ENCODE data around the gene JMJD7. TPM values are rescaled to one million over a fixed set of nuclear protein-coding genes. Genes with fewer than 3 reads are reported as not detected.

Gene JMJD7
- total RNA-seq, 1 experiment from 2014 or later, result 10.9 TPM

- H3K27me3 Mint-ChIP-seq (ENCODE audit: insufficient read depth, unreplicated experiment), result no peaks in the 10 kb centered on the region
- CTCF ChIA-PET, result interaction anchor here (1.1 kb wide), 1 partner anchor 24 kb away, joined by 3 read pairs; no protein-coding TSS in a partner anchor
- no peaks in the 10 kb centered on the region for H3K36me3 ChIP-seq (ENCODE audit: control insufficient read depth, insufficient read depth, low read length)
- intact Hi-C loops (cut with micrococcal nuclease; ENCODE audit: unreplicated experiment), result no loop called here
- no peak overlapping the region for H3K4me3 Mint-ChIP-seq (ENCODE audit: unreplicated experiment)
- H3K9me3 Mint-ChIP-seq (ENCODE audit: unreplicated experiment), result no peaks in the 10 kb centered on the region
- no peak for DNase-seq
- no peaks in the 10 kb centered on the region for H3K9me3 ChIP-seq
- no peaks in the 10 kb centered on the region for H3K4me1 ChIP-seq
- H3K4me3 ChIP-seq (ENCODE audit: low read depth, low read length), result no peak overlapping the region
- no peaks in the 10 kb centered on the region for H3K27me3 ChIP-seq (replicated peaks; ENCODE audit: control insufficient read depth, insufficient read depth, low read length)
- no peak overlapping the region for H3K27ac Mint-ChIP-seq (ENCODE audit: unreplicated experiment)
- H3K36me3 Mint-ChIP-seq (ENCODE audit: insufficient read depth, unreplicated experiment), result no peaks in the 10 kb centered on the region
- no TSS peak for BruUV-seq (replicated peaks)
- TF ChIP-seq CTCF (IDR thresholded peaks at IDR 0.05; ENCODE audit: insufficient read depth in 1 of 2, low read depth in 1 of 2, low read length in 1 of 2, severe bottlenecking in 1 of 2, unreplicated experiment in 1 of 2), result no peak
- POLR2A ChIA-PET, result no interaction called here
- no peaks in the 10 kb centered on the region for H3K4me1 Mint-ChIP-seq (ENCODE audit: low read depth, unreplicated experiment)
Measured at GRCh38 chr15:41881086-41881485, 53.2 kb downstream of the JMJD7 start.

- no peaks in the 10 kb centered on the region for H3K4me1 Mint-ChIP-seq (ENCODE audit: low read depth, unreplicated experiment)
- ChIA-PET POLR2A (no interaction called here), CTCF (interaction anchor here (1.1 kb wide), 1 partner anchor 23 kb away, joined by 3 read pairs; no protein-coding TSS in a partner anchor)
- H3K27ac Mint-ChIP-seq (ENCODE audit: unreplicated experiment), result no peak overlapping the region
- H3K36me3 ChIP-seq (ENCODE audit: control insufficient read depth, insufficient read depth, low read length), result no peaks in the 10 kb centered on the region
- no peak overlapping the region for H3K4me3 Mint-ChIP-seq (ENCODE audit: unreplicated experiment)
- no peaks in the 10 kb centered on the region for H3K9me3 ChIP-seq
- TF ChIP-seq CTCF (IDR thresholded peaks at IDR 0.05; ENCODE audit: insufficient read depth in 1 of 2, low read depth in 1 of 2, low read length in 1 of 2, severe bottlenecking in 1 of 2, unreplicated experiment in 1 of 2), result no peak
- BruUV-seq (replicated peaks), result no TSS peak
- H3K4me1 ChIP-seq, result no peaks in the 10 kb centered on the region
- H3K27me3 ChIP-seq (replicated peaks; ENCODE audit: control insufficient read depth, insufficient read depth, low read length), result no peaks in the 10 kb centered on the region
- no peaks in the 10 kb centered on the region for H3K27me3 Mint-ChIP-seq (ENCODE audit: insufficient read depth, unreplicated experiment)
- H3K36me3 Mint-ChIP-seq (ENCODE audit: insufficient read depth, unreplicated experiment), result no peaks in the 10 kb centered on the region
- H3K4me3 ChIP-seq (ENCODE audit: low read depth, low read length), result no peak overlapping the region
- DNase-seq, result no peak
- intact Hi-C loops (cut with micrococcal nuclease; ENCODE audit: unreplicated experiment), result no loop called here
- H3K9me3 Mint-ChIP-seq (ENCODE audit: unreplicated experiment), result no peaks in the 10 kb centered on the region
Measured at GRCh38 chr15:41881550-41881919, 53.6 kb downstream of the JMJD7 start.

GRCh38 chr15:41881920-41882688 is 54.2 kb downstream of the JMJD7 start:
- ChIA-PET CTCF (interaction anchor here (0.7 kb wide), 1 partner anchor 43 kb away, joined by 7 read pairs; no protein-coding TSS in a partner anchor), POLR2A (no interaction called here)
- intact Hi-C loops (cut with micrococcal nuclease; ENCODE audit: unreplicated experiment), result no loop called here
- no peak for DNase-seq
- H3K4me3 Mint-ChIP-seq (ENCODE audit: unreplicated experiment), result no peak overlapping the region
- BruUV-seq (replicated peaks), result no TSS peak
- Histone ChIP-seq H3K36me3 (ENCODE audit: control insufficient read depth, insufficient read depth, low read length) (no peaks in the 10 kb centered on the region), H3K9me3 (no peaks in the 10 kb centered on the region), H3K4me1 (no peaks in the 10 kb centered on the region), H3K4me3 (ENCODE audit: low read depth, low read length) (no peak overlapping the region), H3K27me3 (replicated peaks; ENCODE audit: control insufficient read depth, insufficient read depth, low read length) (no peaks in the 10 kb centered on the region)
- H3K9me3 Mint-ChIP-seq (ENCODE audit: unreplicated experiment), result no peaks in the 10 kb centered on the region
- no peaks in the 10 kb centered on the region for H3K36me3 Mint-ChIP-seq (ENCODE audit: insufficient read depth, unreplicated experiment)
- H3K27me3 Mint-ChIP-seq (ENCODE audit: insufficient read depth, unreplicated experiment), result no peaks in the 10 kb centered on the region
- H3K4me1 Mint-ChIP-seq (ENCODE audit: low read depth, unreplicated experiment), result no peaks in the 10 kb centered on the region
- no peak for TF ChIP-seq CTCF (IDR thresholded peaks at IDR 0.05; ENCODE audit: insufficient read depth in 1 of 2, low read depth in 1 of 2, low read length in 1 of 2, severe bottlenecking in 1 of 2, unreplicated experiment in 1 of 2)
- H3K27ac Mint-ChIP-seq (ENCODE audit: unreplicated experiment), result no peak overlapping the region
